K562 (cell line): ENCODE measurements around the gene MYH9.

Experiments
- ESRRA ChIP-seq: fragments of 450-650 bp; IDR thresholded peaks from 2 replicates; pipeline ENCODE4 v1.6.1; 2014; ENCODE audit warnings: low read depth, mild to moderate bottlenecking, moderate library complexity, borderline replicate concordance
- IRF9 ChIP-seq: fragments of 450-650 bp; IDR thresholded peaks from 2 replicates; pipeline ENCODE4 v1.6.1; 2016; ENCODE audit warnings: missing biosample characterization, missing genetic modification characterization
- JUNB ChIP-seq: fragments of 450-650 bp; formaldehyde crosslinking; conservative IDR thresholded peaks from 2 replicates; pipeline ENCODE4 v1.4.0; 2020; ENCODE audit warnings: mild to moderate bottlenecking
- NR1H2 ChIP-seq: sonication (generic); formaldehyde crosslinking; IDR thresholded peaks from 2 replicates; pipeline ENCODE4 v1.4.0; 2020; ENCODE audit warnings: mild to moderate bottlenecking, missing genetic modification reagents
- RFX5 ChIP-seq: IDR thresholded peaks from 2 replicates; pipeline ENCODE4 v1.6.1; 2011; ENCODE audit warnings: low read depth, mild to moderate bottlenecking, improper control_type of control experiment, low read length
- SIN3A ChIP-seq, 2 experiments: fragments of 150-350 bp in 1 of 2; IDR thresholded peaks; 2 replicates each; pipeline ENCODE4 v1.6.1; 2011 to 2016; ENCODE audit warnings: borderline replicate concordance in 2 of 2, low read depth in 2 of 2, low read length in 2 of 2, mild to moderate bottlenecking in 2 of 2, moderate library complexity in 2 of 2; ENCODE audit not compliant: control insufficient read depth in 1 of 2
- SREBF1 ChIP-seq: fragments of 150-350 bp; IDR thresholded peaks from 2 replicates; pipeline ENCODE4 v1.6.1; 2014; ENCODE audit warnings: antibody characterized with exemption, low read depth, low read length, borderline replicate concordance
- SRSF3 ChIP-seq: fragments of 200-400 bp; formaldehyde crosslinking; IDR thresholded peaks from 2 replicates; pipeline ENCODE4 v1.6.1; 2016; ENCODE audit warnings: mild to moderate bottlenecking, low read length, moderate library complexity; ENCODE audit not compliant: insufficient read depth
- UBTF ChIP-seq, 2 experiments: IDR thresholded peaks; 2 replicates each; pipeline ENCODE4 v1.6.1; 2012; ENCODE audit warnings: improper control_type of control experiment in 2 of 2, low read depth in 2 of 2, low read length in 2 of 2, borderline replicate concordance in 1 of 2
- USF1 ChIP-seq: sonication (generic); formaldehyde crosslinking; IDR thresholded peaks from 2 replicates; pipeline ENCODE4 v1.9.0; 2022; ENCODE audit warnings: mild to moderate bottlenecking, missing genetic modification reagents
- ZBTB2 ChIP-seq: fragments of 450-650 bp; IDR thresholded peaks from 2 replicates; pipeline ENCODE4 v1.6.1; 2016; ENCODE audit warnings: antibody characterized with exemption
- ZFP1 ChIP-seq: fragments of 450-650 bp; formaldehyde crosslinking; IDR thresholded peaks from 2 replicates; pipeline ENCODE4 v1.4.0; 2020; ENCODE audit warnings: mild to moderate bottlenecking, mixed read lengths
- ZFX ChIP-seq: sonication (generic); formaldehyde crosslinking; IDR thresholded peaks from 2 replicates; pipeline ENCODE4 v1.8.0; 2022; ENCODE audit warnings: mild to moderate bottlenecking, missing genetic modification reagents, moderate library complexity
- ZNF24 ChIP-seq: fragments of 450-650 bp; IDR thresholded peaks from 2 replicates; pipeline ENCODE4 v1.6.1; 2016

GRCh38 chr22:36294293-36294620 lies 93.5 kb downstream of the MYH9 start:
- TF ChIP-seq ESRRA: no peak
- TF ChIP-seq RFX5: no peak
- no peak for TF ChIP-seq UBTF (IDR thresholded peaks at IDR 0.05; ENCODE audit: borderline replicate concordance in 1 of 2, low read depth in 2 of 2, low read length in 2 of 2)
- no peak for TF ChIP-seq JUNB (CRISPR knock-in tag)
- TF ChIP-seq SRSF3: no peak
- no peak for TF ChIP-seq ZNF24
- TF ChIP-seq ZFP1 (CRISPR knock-in tag): no peak
- TF ChIP-seq NR1H2: no peak
- no peak for TF ChIP-seq ZBTB2
- no peak for TF ChIP-seq SREBF1
- no peak for TF ChIP-seq USF1 (CRISPR knock-in tag)
- TF ChIP-seq ZFX (CRISPR knock-in tag): no peak
- TF ChIP-seq SIN3A (IDR thresholded peaks at IDR 0.05; ENCODE audit: borderline replicate concordance in 2 of 2, control insufficient read depth in 1 of 2, low read depth in 2 of 2, low read length in 2 of 2): no peak
- TF ChIP-seq IRF9: no peak
